M059J (cell line): Measurements from ENCODE around the gene SLC22A23. TPM values are rescaled to one million over a fixed set of nuclear protein-coding genes. Genes with fewer than 3 reads are reported as not detected.

Experiments used
- DNase-seq: peaks from one replicate; pipeline ENCODE4 v3.0.0-alpha.2; 2012; ENCODE audit warnings: low read depth
- total RNA-seq: library from RNA; depleted of rRNA; stranded (reverse); fragments of >200 nt; shearing (Covaris generic); gene quantifications from 2 replicates; pipeline ENCODE4 v1.2.3, GENCODE V29; 2014

Gene SLC22A23
- total RNA-seq, 1 experiment from 2014 or later = 0.64 TPM

- DNase-seq = no peak
These were observed 14.4 kb upstream of the SLC22A23 start for GRCh38 chr6:3471286-3471685.

GRCh38 chr6:3468585-3468984 lies 11.7 kb upstream of the SLC22A23 start:
- no peak for DNase-seq

- no peak for DNase-seq
These were observed 11.1 kb upstream of the SLC22A23 start for GRCh38 chr6:3467996-3468395.

GRCh38 chr6:3466488-3467219 lies 9.8 kb upstream of the SLC22A23 start:
- no peak for DNase-seq

- no peak for DNase-seq
These were observed 3.4 kb upstream of the SLC22A23 start for GRCh38 chr6:3460253-3460652.

GRCh38 chr6:3458706-3459421 lies 2.0 kb upstream of the SLC22A23 start:
- DNase-seq = no peak

GRCh38 chr6:3457710-3458602 lies 1.1 kb upstream of the SLC22A23 start:
- DNase-seq = peak; percentile 47

- no peak for DNase-seq
These were observed 404 bp downstream of the SLC22A23 start for GRCh38 chr6:3456395-3456897.

- DNase-seq = peak; percentile 20
These were observed 1.1 kb downstream of the SLC22A23 start for GRCh38 chr6:3455569-3456394.

GRCh38 chr6:3455147-3455568 lies 1.7 kb downstream of the SLC22A23 start:
- no peak for DNase-seq

GRCh38 chr6:3454273-3455010 lies 2.4 kb downstream of the SLC22A23 start:
- DNase-seq = no peak

GRCh38 chr6:3453413-3454272 lies 3.2 kb downstream of the SLC22A23 start:
- no peak for DNase-seq

GRCh38 chr6:3451498-3451897 lies 5.4 kb downstream of the SLC22A23 start:
- DNase-seq = no peak

GRCh38 chr6:3450888-3451287 lies 6.0 kb downstream of the SLC22A23 start:
- DNase-seq = no peak

- no peak for DNase-seq
These were observed 7.0 kb downstream of the SLC22A23 start for GRCh38 chr6:3449750-3450305.

- DNase-seq = no peak
These were observed 7.5 kb downstream of the SLC22A23 start for GRCh38 chr6:3449321-3449720.

GRCh38 chr6:3447005-3447404 lies 9.8 kb downstream of the SLC22A23 start:
- no peak for DNase-seq

GRCh38 chr6:3446184-3446583 lies 10.7 kb downstream of the SLC22A23 start:
- no peak for DNase-seq
